Adrenal gland (tissue), 5 donors: ENCODE data around the gene COL4A1.

Source experiments
- POLR2A ChIP-seq, 2 donors: fragments of 450-650 bp; IDR thresholded peaks; one replicate each; pipeline ENCODE4 v1.6.1; 2017; ENCODE audit warnings: antibody characterized with exemption in 2 of 2, mild to moderate bottlenecking in 2 of 2, moderate library complexity in 1 of 2
- TF ChIP-seq, protein P1 (sequence below), 6 experiments: fragments of 450-650 bp in 4 of 6; fragments of 200-600 bp in 2 of 6; sonication (generic) in 1 of 6; IDR thresholded peaks; 1 replicate in 5 of 6; 2 replicates in 1 of 6; pipeline versions ENCODE4 v1.5.1 to v1.8.0; 2016 to 2021; ENCODE audit warnings: antibody characterized with exemption in 6 of 6, mild to moderate bottlenecking in 2 of 6, moderate library complexity in 1 of 6
- donor health status: DM: no; HTN: no; CAD: no.

GRCh38 chr13:110215606-110216005, 91.4 kb downstream of the COL4A1 start:
- TF ChIP-seq, protein P1, sequence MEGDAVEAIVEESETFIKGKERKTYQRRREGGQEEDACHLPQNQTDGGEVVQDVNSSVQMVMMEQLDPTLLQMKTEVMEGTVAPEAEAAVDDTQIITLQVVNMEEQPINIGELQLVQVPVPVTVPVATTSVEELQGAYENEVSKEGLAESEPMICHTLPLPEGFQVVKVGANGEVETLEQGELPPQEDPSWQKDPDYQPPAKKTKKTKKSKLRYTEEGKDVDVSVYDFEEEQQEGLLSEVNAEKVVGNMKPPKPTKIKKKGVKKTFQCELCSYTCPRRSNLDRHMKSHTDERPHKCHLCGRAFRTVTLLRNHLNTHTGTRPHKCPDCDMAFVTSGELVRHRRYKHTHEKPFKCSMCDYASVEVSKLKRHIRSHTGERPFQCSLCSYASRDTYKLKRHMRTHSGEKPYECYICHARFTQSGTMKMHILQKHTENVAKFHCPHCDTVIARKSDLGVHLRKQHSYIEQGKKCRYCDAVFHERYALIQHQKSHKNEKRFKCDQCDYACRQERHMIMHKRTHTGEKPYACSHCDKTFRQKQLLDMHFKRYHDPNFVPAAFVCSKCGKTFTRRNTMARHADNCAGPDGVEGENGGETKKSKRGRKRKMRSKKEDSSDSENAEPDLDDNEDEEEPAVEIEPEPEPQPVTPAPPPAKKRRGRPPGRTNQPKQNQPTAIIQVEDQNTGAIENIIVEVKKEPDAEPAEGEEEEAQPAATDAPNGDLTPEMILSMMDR (IDR thresholded peaks at IDR 0.05) = no peak
- no peak for TF ChIP-seq POLR2A (IDR thresholded peaks at IDR 0.05)
